ENCODE measurements around the gene ADM2. TPM values are rescaled to one million over a fixed set of nuclear protein-coding genes. Genes with fewer than 3 reads are reported as not detected.

The ADM2 gene
- polyA plus RNA-seq, 1 donor: 11.2 TPM

DNA sequence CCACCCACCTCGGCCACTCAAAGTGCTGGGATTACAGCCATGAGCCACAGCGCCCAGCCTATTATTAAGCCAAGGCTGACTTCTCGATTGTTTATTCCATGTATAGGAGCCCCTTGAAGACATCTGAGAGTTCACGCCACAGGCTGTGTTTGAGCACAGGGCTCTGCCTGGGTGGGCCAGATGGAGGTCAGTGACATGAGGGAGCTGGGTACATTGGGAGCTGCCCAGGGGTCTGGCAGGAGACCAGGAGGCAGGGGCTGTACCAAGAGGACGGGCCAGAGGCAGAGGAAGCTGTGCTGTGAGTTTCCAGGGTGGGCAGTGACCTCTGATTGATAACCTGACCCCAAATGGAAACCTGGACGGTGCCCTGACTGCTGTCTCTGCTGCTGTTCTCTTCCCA, 20.8 kb downstream of the ADM2 start:
- WGBS (ENCODE audit: insufficient coverage, low lambda C conversion rate): no CpG with 5 or more reads among the region's 6 CpGs
- Histone ChIP-seq H3K27me3 (ENCODE audit: control insufficient read depth, insufficient read depth, low read length) (no peaks in the 10 kb centered on the region), H3K9me3 (ENCODE audit: control insufficient read depth, low read depth, low read length) (no peaks in the 10 kb centered on the region), H3K4me1 (ENCODE audit: control insufficient read depth, insufficient read depth, low read length) (peaks cover 6% of the 10 kb centered on the region), H3K27ac (ENCODE audit: low read length) (no peak overlapping the region), H3K36me3 (ENCODE audit: control insufficient read depth, insufficient read depth, low read length) (peaks cover 33% of the 10 kb centered on the region), H3K4me3 (ENCODE audit: low read length) (no peak overlapping the region)
- DNase-seq: no peak

DNA sequence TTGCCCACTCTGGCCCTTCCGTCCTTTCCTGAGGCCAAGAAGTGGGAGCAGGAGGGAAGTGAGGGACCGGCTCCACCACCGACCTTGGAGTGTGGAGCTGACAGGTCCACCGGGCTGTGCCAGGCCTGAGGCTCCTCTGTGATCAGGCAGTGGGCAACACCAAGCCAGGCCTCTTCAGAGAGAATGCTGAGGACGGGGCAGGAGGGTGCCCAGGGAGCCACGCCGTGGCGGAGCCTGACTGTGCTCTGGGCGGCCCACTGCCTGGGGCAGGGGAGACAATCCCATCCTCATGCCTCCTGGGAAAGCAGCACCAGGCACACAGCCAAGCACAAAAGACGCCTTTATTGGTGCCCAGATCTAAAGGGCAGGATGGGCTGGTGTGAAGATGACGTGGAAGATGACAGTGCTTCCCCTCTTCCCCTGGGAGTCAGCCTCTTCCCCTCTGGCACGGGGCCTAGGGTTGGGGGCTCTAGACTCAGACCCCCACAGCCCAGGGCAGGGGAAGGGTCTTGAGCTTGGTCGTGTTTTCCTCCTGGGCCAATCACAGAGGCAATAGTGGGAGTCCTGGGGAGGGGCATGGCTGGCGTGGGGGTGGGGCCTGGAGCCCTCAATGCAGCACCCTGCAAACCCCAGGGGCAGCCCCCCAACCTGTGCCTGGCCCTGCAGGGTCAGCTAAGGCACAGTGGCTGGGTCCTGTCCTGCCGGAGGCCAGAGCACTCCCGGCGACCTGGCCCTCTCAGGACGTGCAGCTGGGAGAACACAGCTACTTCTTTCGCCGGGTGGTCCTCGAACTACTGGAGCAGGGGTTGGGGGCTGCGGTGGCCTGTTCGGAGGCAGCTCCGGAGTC, 21.5 kb downstream of the ADM2 start:
- WGBS (ENCODE audit: insufficient coverage, low lambda C conversion rate): no CpG with 5 or more reads among the region's 24 CpGs
- Histone ChIP-seq H3K27me3 (ENCODE audit: control insufficient read depth, insufficient read depth, low read length) (no peaks in the 10 kb centered on the region), H3K36me3 (ENCODE audit: control insufficient read depth, insufficient read depth, low read length) (peaks cover 33% of the 10 kb centered on the region), H3K9me3 (ENCODE audit: control insufficient read depth, low read depth, low read length) (no peaks in the 10 kb centered on the region), H3K4me3 (ENCODE audit: low read length) (no peak overlapping the region), H3K27ac (ENCODE audit: low read length) (no peak overlapping the region), H3K4me1 (ENCODE audit: control insufficient read depth, insufficient read depth, low read length) (peaks cover 6% of the 10 kb centered on the region)
- DNase-seq: no peak

DNA sequence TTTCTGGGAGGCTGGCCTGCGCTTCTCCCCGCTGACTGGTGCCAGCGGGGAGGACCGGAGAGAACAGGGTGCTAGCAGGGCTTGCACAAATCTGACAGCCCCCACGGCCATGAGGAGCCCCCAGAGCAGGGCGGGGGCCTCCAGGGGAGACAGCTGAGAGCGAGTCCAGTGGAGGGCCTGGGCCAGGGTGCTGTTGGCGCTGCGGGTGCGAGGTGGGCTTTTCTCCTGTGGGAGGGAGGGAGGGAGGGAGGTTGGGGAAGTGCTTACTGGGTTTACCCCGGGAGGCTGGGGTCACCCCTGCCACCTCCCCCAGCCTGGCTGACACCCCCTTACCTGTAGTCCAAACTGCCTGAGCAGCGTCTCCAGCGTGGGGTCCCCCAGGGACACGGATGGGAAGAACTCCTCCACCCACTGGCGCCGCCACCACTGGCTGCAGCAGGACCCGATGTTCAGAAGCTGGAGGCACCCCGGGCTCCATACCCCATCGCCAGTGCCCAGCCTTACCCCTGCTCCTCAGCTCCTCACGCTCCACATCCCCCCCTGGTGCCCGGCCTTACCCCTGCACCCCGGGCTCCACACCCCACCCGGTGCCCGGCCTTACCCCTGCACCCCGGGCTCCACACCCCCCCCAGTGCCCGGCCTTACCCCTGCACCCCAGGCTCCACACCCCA, 22.3 kb downstream of the ADM2 start:
- peaks cover 33% of the 10 kb centered on the region for H3K36me3 ChIP-seq (ENCODE audit: control insufficient read depth, insufficient read depth, low read length)
- no CpG with 5 or more reads among the region's 26 CpGs for WGBS (ENCODE audit: insufficient coverage, low lambda C conversion rate)
- no peak overlapping the region for H3K27ac ChIP-seq (ENCODE audit: low read length)
- H3K4me1 ChIP-seq (ENCODE audit: control insufficient read depth, insufficient read depth, low read length): peaks cover 8% of the 10 kb centered on the region
- H3K9me3 ChIP-seq (ENCODE audit: control insufficient read depth, low read depth, low read length): no peaks in the 10 kb centered on the region
- no peak for DNase-seq
- H3K4me3 ChIP-seq (ENCODE audit: low read length): no peak overlapping the region
- H3K27me3 ChIP-seq (ENCODE audit: control insufficient read depth, insufficient read depth, low read length): no peaks in the 10 kb centered on the region

DNA sequence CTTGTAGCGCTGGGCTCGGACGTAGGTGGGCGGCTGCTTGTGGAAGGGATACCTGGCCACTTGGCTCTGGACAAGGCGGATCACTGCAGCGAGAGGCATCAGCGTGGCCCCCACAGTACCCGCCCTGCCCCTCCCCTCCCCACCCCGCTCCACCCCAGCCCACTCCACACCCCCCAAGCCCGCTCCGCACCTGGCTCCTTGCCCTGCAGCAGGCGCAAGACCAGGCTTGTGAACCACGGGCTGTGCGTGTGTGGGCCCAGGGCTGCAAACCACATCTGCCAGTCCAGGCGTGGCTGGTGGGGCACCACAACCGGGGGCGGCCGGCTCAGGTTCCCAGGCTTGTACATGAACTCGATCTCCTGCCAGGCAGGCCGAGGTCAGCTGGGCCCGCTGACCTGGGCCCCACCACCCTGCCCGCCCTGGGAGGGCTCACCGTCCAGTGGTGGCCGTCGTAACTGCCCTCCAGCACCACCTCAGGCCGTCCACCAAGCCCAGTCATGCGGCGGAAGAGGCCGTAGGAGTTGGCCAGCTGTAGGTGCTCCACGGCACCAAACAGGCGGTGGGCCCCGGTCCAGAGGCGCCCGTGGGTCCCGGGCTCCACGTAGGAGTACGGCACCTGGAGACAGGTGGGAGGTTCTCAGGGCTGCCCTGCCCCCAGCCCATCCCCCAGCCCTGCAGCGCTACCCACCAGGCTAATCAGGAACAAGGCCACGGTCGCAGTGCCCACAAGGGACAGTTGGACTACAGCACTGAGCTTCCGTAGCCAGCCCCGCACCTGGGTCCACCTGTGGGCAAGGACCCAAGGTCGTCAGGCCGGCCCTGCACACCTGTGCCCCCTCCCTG, 23.2 kb downstream of the ADM2 start:
- no peak overlapping the region for H3K27ac ChIP-seq (ENCODE audit: low read length)
- no peak overlapping the region for H3K4me3 ChIP-seq (ENCODE audit: low read length)
- no peak for DNase-seq
- no peaks in the 10 kb centered on the region for H3K27me3 ChIP-seq (ENCODE audit: control insufficient read depth, insufficient read depth, low read length)
- WGBS (ENCODE audit: insufficient coverage, low lambda C conversion rate): no CpG with 5 or more reads among the region's 44 CpGs
- peaks cover 33% of the 10 kb centered on the region for H3K36me3 ChIP-seq (ENCODE audit: control insufficient read depth, insufficient read depth, low read length)
- H3K9me3 ChIP-seq (ENCODE audit: control insufficient read depth, low read depth, low read length): no peaks in the 10 kb centered on the region
- peaks cover 14% of the 10 kb centered on the region for H3K4me1 ChIP-seq (ENCODE audit: control insufficient read depth, insufficient read depth, low read length)

DNA sequence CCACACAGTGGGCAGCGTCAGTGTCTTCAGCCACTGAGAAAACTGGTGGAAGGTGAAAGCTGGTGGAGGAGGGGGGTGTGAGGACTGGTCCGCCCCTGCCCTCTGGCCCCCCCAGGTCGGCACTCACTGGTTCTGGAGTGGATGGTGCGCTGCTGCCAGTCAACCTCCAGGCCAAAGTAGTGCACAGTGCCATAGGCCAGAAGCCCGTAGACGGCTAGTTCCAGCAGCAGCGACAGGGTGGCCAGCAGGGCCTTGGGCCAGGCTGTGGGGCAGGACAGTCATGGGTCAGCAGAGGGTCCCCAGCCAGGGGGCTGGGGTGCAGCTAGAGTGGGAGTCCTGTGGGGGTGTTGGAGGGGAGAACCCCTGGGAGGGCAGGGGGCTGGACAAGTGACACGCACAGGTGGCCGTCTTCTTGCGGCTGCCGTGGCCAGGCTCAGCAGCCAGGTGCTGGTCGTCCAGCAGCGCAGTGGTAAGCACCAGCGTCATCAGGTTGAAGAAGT, 24.0 kb downstream of the ADM2 start:
- no peak overlapping the region for H3K27ac ChIP-seq (ENCODE audit: low read length)
- no peaks in the 10 kb centered on the region for H3K27me3 ChIP-seq (ENCODE audit: control insufficient read depth, insufficient read depth, low read length)
- no peaks in the 10 kb centered on the region for H3K9me3 ChIP-seq (ENCODE audit: control insufficient read depth, low read depth, low read length)
- WGBS (ENCODE audit: insufficient coverage, low lambda C conversion rate): no CpG with 5 or more reads among the region's 14 CpGs
- H3K4me3 ChIP-seq (ENCODE audit: low read length): no peak overlapping the region
- peaks cover 33% of the 10 kb centered on the region for H3K36me3 ChIP-seq (ENCODE audit: control insufficient read depth, insufficient read depth, low read length)
- peaks cover 14% of the 10 kb centered on the region for H3K4me1 ChIP-seq (ENCODE audit: control insufficient read depth, insufficient read depth, low read length)
- no peak for DNase-seq

DNA sequence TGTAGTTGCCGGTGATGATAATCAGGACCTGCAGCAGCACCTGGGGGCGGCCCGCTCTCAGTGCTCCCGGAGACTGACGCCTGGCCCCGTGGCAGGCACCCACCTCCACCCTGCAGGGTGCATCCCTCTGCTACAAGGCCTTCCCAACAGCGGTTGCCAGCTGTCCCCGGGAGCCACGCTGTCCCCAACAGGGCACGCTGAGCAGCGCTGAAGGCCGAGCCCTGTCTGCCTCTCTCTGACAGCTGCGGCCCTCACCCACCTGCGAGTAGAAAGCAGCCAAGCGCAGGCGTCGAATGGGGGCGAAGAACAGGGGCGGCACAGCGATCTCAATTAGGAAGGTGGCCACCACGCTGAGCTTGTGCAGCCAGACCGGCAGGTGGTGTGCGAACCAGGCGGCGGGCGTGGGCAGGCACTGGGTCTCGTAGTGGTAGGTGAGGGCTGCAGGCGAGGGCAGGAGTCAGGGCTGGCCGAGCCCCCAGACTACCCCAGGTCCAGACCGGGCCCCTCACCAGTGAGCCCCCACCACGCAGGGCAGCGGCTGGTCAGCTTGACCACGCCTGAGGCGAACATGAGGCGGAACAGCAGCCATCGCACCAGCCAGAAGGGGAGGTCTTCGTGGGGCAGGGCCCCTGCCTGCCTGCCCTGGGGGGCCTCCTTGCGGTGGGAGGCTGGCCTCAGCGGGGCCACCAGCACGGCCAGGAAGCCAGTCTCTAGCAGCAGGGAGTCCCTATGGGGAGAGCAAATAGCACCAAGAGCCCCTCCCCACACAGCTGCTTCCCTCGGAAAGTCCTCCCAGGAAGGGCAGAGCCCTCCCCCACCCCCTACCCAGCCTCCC, 24.6 kb downstream of the ADM2 start:
- DNase-seq: no peak
- no peak overlapping the region for H3K4me3 ChIP-seq (ENCODE audit: low read length)
- peaks cover 14% of the 10 kb centered on the region for H3K4me1 ChIP-seq (ENCODE audit: control insufficient read depth, insufficient read depth, low read length)
- WGBS (ENCODE audit: insufficient coverage, low lambda C conversion rate): no CpG with 5 or more reads among the region's 41 CpGs
- peaks cover 33% of the 10 kb centered on the region for H3K36me3 ChIP-seq (ENCODE audit: control insufficient read depth, insufficient read depth, low read length)
- H3K9me3 ChIP-seq (ENCODE audit: control insufficient read depth, low read depth, low read length): no peaks in the 10 kb centered on the region
- H3K27me3 ChIP-seq (ENCODE audit: control insufficient read depth, insufficient read depth, low read length): no peaks in the 10 kb centered on the region
- no peak overlapping the region for H3K27ac ChIP-seq (ENCODE audit: low read length)

DNA sequence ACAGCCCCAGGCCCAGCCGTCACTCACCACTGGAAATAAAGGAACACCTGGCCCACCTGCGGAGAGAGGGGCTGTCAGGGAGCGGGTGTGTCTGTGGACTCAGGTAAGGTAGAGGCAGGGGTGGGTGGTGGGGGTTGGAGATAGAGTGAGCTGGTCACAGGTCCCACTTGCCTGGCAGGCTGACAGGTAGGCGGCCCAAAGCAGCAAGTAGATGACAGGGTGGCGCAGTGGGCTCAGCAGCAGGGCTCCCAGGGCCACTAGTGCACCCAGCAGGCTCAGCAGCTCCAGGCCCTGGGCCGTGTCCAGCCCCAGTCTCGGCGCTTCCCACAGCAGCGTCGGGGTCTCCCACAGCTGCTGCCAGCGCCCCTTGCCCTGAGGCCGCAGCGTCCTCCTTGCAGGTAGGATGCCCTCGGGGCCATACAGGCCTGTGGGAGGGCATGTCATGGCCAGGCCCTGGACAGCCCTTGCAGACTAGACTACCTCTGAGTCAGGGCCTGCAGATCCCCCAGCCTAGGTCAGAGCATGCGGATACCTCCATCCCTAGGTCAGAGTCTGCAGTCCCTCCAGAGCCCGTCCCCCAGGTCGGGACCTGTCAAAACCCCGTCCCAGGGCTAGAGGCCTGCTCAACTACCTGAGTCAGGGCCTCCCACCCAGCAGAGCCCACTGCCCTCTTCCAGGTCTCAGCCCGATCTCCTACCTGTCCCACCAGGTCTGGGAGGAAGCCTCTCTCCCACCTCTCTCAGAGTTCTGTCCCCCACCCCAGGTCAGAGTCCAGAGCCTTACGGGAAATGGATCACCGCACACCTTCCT, 25.5 kb downstream of the ADM2 start:
- H3K36me3 ChIP-seq (ENCODE audit: control insufficient read depth, insufficient read depth, low read length): peaks cover 33% of the 10 kb centered on the region
- no CpG with 5 or more reads among the region's 21 CpGs for WGBS (ENCODE audit: insufficient coverage, low lambda C conversion rate)
- H3K9me3 ChIP-seq (ENCODE audit: control insufficient read depth, low read depth, low read length): no peaks in the 10 kb centered on the region
- peak overlapping the region; percentile 77 for H3K27ac ChIP-seq (ENCODE audit: low read length)
- H3K27me3 ChIP-seq (ENCODE audit: control insufficient read depth, insufficient read depth, low read length): no peaks in the 10 kb centered on the region
- no peak for DNase-seq
- H3K4me3 ChIP-seq (ENCODE audit: low read length): peak overlapping the region; percentile 99
- peaks cover 14% of the 10 kb centered on the region for H3K4me1 ChIP-seq (ENCODE audit: control insufficient read depth, insufficient read depth, low read length)

DNA sequence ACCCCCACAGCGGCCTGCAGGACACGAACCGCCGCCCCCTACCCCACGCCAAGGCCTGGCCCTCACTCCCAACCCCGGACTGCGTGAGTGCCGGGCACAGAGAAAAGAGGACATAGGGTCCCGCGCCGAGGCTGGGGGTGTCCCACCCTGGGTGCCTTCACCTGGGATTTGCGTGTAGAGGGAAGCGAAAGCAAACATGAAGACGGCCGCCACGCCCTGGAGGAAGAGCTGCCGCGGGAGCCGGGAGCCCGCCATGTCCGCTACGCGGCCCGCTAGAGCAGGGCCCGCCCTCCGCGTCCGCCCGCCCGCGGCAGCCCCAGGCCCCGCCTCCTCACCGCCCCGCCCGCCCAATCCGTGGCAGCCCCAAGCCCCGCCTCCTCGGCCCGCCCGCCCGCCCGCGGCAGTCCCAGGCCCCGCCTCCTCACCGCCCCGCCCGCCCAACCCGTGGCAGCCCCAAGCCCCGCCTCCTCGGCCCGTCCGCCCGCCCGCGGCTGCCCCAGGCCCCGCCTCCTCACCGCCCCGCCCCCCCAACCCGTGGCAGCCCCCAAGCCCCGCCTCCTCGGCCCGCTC, 26.2 kb downstream of the ADM2 start, which contains the start of gene LMF2:
TSS of gene LMF2 (minus strand) at position 282 of the 570 bp plus-strand sequence. CDS start at position 255, 27 bp downstream.
- Histone ChIP-seq H3K27me3 (ENCODE audit: control insufficient read depth, insufficient read depth, low read length) (no peaks in the 10 kb centered on the region), H3K4me1 (ENCODE audit: control insufficient read depth, insufficient read depth, low read length) (peaks cover 14% of the 10 kb centered on the region), H3K4me3 (ENCODE audit: low read length) (peak within 1 kb of the TSS; percentile 99), H3K36me3 (ENCODE audit: control insufficient read depth, insufficient read depth, low read length) (peaks cover 31% of the 10 kb centered on the region), H3K27ac (ENCODE audit: low read length) (peak within 1 kb of the TSS; percentile 77), H3K9me3 (ENCODE audit: control insufficient read depth, low read depth, low read length) (no peaks in the 10 kb centered on the region)
- DNase-seq: peak; percentile 77 to 82
- WGBS (ENCODE audit: insufficient coverage, low lambda C conversion rate): no CpG with 5 or more reads among the region's 62 CpGs

Measured in large intestine (tissue), 3 donors.